GM23338 (cell line): ENCODE measurements around the gene CPTP.

Source experiments
- CREB1 ChIP-seq: fragments of 250-450 bp; sonication (Bioruptor Pico); IDR thresholded peaks from 2 replicates; pipeline ENCODE4 v1.5.0; 2020; ENCODE audit warnings: low read depth, mild to moderate bottlenecking, moderate library complexity
- CTCF ChIP-seq, 2 experiments: fragments of 200-600 bp in 1 of 2; sonication (generic) in 1 of 2; conservative IDR thresholded peaks; 2 replicates each; pipeline versions ENCODE4 v1.5.1 to v1.6.1; 2016 to 2017; ENCODE audit warnings: antibody characterized with exemption in 2 of 2, low read depth in 2 of 2, mild to moderate bottlenecking in 2 of 2, moderate library complexity in 1 of 2
- ETS1 ChIP-seq: IDR thresholded peaks from 2 replicates; pipeline ENCODE4 v1.6.1; 2016; ENCODE audit warnings: antibody characterized with exemption
- EZH2 ChIP-seq: fragments of 200-600 bp; sonication (generic); IDR thresholded peaks from one replicate; pipeline ENCODE4 v1.8.0; 2017; ENCODE audit warnings: antibody characterized with exemption, mild to moderate bottlenecking, low read depth; ENCODE audit not compliant: unreplicated experiment
- EZH2phosphoT487 ChIP-seq: fragments of 200-600 bp; sonication (generic); IDR thresholded peaks from one replicate; pipeline ENCODE4 v1.8.1; 2018; ENCODE audit warnings: antibody characterized with exemption; ENCODE audit not compliant: unreplicated experiment
- JUNB ChIP-seq: IDR thresholded peaks from one replicate; pipeline ENCODE4 v1.6.1; 2016; ENCODE audit warnings: antibody characterized with exemption; ENCODE audit not compliant: unreplicated experiment
- NANOG ChIP-seq: IDR thresholded peaks from 2 replicates; pipeline ENCODE4 v1.6.1; 2016; ENCODE audit warnings: antibody characterized with exemption, borderline replicate concordance
- POLR2AphosphoS5 ChIP-seq: IDR thresholded peaks from 2 replicates; pipeline ENCODE4 v1.6.1; 2016; ENCODE audit warnings: antibody characterized with exemption, low read depth
- REST ChIP-seq: IDR thresholded peaks from one replicate; pipeline ENCODE4 v1.6.1; 2018; ENCODE audit warnings: antibody characterized with exemption; ENCODE audit not compliant: unreplicated experiment
- STAT1 ChIP-seq: IDR thresholded peaks from one replicate; pipeline ENCODE4 v1.6.1; 2016; ENCODE audit warnings: antibody characterized with exemption; ENCODE audit not compliant: unreplicated experiment
- ZNF114 ChIP-seq: fragments of 250-450 bp; sonication (Bioruptor Pico); IDR thresholded peaks from 2 replicates; pipeline ENCODE4 v1.5.0; 2020; ENCODE audit warnings: mild to moderate bottlenecking, moderate library complexity
- ZNF331 ChIP-seq: fragments of 250-450 bp; sonication (Bioruptor Pico); IDR thresholded peaks from 2 replicates; pipeline ENCODE4 v1.5.0; 2020; ENCODE audit warnings: low read depth, mild to moderate bottlenecking, moderate library complexity
- ZNF462 ChIP-seq: fragments of 250-450 bp; sonication (Bioruptor Pico); IDR thresholded peaks from 2 replicates; pipeline ENCODE4 v1.5.0; 2020; ENCODE audit warnings: mild to moderate bottlenecking, moderate library complexity

- TF ChIP-seq CTCF (conservative IDR thresholded peaks at IDR 0.05; ENCODE audit: low read depth in 2 of 2) = no peak
- no peak for TF ChIP-seq ETS1
- TF ChIP-seq EZH2 = no peak
- TF ChIP-seq ZNF331 (CRISPR knock-in tag) = no peak
- no peak for TF ChIP-seq REST
- TF ChIP-seq CREB1 (CRISPR knock-in tag) = no peak
- TF ChIP-seq POLR2AphosphoS5 = no peak
- no peak for TF ChIP-seq EZH2phosphoT487
- no peak for TF ChIP-seq JUNB
- no peak for TF ChIP-seq ZNF114 (CRISPR knock-in tag)
- no peak for TF ChIP-seq STAT1
- TF ChIP-seq NANOG = no peak
- TF ChIP-seq ZNF462 = no peak
These were observed 42.9 kb upstream of the CPTP start for GRCh38 chr1:1281533-1282321.
